CD1c-positive myeloid dendritic cell (primary cell): ENCODE measurements around the gene SLAMF7.

Experiments
- DNase-seq: peaks from one replicate; pipeline ENCODE4 v3.0.0-alpha.2; 2016; ENCODE audit errors: extremely low spot score

The SLAMF7 gene

DNA sequence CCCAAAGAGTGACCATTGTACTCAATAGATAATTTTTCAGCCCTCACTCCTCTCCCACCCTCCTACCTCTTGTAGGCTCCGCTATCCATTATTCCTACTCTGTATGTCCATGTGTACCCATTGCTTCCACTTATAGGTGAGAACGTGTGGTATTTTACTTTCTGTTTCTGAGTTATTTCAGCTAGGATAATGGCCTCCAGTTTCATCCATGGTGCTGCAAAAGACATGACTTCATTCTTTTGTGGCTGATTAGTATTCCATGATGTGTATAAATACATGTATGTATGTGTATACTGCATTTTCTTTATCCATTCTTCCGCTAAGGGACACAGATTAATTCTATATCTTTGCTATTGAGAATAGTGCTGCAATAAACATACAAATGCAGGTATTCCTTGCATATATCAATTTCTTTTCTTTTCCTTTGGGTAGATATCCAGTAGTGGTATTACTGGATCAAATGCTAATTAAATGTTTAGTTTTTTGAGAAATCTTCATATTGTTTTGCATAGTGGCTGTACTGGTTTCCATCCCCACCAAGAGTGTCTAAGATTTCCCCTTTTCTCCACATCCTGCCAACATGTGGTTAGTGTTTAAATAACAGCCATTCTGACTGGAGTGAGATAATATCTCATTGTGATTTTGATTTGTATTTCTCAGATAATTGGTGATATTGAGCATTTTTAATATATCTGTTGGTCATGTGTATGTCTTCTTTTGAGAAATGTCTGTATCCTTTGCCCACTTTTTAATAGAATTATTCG lies 61.8 kb downstream of the SLAMF7 start:
- DNase-seq: no peak

DNA sequence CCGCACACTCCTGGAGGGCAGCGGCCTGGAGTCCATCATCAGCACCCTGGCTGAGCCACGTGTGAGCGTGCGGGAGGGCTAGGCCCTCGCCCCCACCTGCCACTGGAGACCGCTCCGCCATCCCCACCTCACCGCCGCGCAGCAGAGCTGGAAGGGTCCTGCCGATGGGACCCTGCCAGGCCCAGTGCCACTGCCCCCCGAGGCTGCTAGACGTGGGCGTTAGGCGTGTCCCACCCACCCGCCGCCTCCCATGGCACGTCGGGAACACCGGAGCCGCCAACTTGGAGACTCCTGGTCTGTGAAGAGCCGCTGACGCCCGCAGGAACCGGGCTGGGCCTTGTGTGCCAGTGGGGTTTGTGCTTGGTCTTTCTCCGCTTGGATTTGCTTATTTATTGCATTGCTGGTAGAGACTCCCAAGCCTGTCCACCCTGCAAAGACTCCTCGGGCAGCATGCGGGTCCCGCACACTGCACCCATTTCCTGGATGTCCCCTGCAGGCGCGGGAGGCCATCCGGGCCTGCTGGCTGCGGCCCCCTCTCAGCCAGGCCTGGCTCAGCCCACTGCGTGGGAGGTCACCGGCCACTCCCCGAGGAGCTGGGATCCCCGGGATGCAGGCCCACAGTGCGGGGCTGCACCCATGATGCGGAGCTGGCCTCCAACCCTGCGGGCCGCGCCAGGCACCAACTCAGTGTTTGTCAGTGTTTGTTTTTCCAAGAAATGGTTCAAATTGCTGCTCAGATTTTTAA lies 63.0 kb downstream of the SLAMF7 start:
- no peak for DNase-seq
